GM21723 (cell line): ENCODE data around the gene DCUN1D3.

ENCODE experiments used
- ATAC-seq: cut with Tn5 transposase; IDR thresholded peaks from one replicate; pipeline ENCODE4 v1.9.1; 2021; ENCODE audit warnings: mild to moderate bottlenecking, moderate library complexity; ENCODE audit not compliant: unreplicated experiment

The DCUN1D3 gene

DNA sequence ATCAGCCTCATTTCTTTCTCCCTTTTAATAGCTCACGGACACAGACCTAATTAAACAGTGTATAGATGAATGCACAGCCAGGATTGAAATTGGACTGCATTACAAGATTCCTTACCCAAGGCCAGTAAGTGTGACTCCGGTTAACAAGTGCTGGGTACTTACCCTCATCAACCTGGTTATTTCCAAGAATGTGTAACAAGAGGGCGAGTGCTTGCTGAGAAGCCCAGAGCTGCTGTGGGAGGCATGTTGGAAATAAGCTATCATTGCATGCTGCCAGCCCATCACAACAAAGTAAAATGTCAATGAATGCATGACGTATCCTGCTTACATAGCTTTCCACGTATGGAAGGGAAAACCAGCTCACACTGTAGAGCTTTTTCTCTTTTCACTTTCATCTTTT is 19.9 kb upstream of the DCUN1D3 start:
- ATAC-seq = no peak

DNA sequence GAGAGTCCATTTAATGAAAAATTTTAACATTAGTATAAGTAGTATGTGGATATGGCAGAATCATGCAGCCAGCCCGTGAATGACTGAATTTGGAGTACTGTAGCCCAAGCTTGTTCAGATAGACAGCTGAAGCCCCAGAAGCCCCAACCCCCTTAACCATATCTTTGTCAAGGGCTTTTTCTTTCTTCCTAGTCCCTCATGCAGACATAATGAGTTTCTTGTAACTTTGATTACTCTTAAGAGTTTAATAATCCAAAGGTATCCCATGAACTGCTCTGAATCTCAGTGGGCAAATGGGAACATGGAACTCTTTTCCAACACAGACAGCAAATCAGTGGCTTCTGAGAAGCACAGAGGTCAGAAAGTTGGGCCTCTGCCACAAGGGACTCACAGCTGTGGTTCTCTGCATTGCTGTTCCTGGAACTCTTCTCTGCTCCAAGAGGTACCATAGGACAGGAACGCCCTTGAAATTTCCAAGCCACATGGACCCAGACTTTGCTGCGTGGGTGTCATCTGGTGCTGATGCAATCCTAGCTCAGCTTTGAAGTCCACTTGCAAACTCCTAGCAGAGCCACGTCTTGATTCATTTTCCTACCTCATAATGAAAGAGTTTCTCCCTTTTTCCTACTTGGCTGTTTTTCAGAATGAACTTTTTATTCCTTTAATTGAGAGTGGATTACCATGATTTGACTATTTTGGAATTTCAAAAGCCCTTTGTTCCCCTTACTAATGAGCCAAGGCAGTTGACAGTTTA is 18.5 kb upstream of the DCUN1D3 start:
- ATAC-seq = no peak

DNA sequence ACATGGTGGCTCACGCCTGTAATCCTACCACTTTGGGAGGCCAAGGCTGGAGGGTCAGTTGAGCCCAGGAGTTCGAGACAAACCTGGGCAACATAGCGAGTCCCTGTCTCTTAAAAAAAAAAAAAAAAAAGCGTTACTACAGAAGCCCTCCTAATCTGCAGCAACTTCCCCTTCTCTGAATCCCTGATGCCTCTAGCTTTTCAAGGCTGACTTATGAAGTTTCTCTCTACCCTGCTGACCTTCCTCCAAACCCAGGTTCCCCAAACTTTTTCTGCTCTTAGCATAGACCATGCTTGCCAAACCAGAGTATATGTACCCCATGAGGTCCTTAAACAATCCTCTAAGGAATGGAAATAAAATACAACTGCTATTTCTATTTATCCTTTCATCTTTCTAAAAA is 16.8 kb upstream of the DCUN1D3 start:
- ATAC-seq = no peak

DNA sequence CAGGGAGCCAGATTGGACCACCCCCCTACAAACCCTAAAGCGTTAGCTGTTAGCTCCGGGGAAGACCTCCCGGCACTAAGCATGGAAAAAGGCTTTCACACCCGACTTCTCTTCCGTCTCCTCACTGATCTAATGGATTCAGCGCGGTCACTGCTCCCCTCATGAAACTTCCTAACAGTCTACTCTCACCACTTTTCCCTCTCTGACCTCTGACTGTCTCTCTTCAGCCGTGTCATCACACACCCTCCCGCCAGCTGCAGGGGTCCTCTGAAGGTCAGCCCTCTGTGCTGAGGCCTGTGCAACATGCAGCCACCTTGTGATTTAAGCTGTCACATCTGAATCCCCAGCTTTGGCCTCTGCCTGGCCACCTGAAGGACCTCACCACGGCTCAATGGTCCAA is 16.1 kb upstream of the DCUN1D3 start:
- no peak for ATAC-seq

DNA sequence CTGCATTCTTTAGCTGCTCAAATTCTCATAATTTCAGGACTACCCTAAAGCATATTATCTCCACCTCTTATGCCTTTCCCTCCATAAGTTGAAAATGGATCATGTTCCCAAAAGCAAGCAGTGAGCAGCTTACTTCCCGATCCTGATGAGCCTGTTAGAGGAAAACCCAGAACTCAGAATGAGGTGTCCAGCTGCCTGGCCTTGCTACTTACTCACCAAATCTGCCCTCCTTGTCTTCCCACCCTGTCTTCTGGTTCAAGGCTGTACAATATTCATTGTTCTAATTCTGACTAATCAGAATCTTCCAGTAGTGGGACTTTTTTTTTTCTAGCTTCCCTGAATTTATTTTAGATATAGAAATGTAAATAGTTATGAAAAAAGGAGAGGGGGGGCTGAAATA is 11.2 kb upstream of the DCUN1D3 start:
- no peak for ATAC-seq

DNA sequence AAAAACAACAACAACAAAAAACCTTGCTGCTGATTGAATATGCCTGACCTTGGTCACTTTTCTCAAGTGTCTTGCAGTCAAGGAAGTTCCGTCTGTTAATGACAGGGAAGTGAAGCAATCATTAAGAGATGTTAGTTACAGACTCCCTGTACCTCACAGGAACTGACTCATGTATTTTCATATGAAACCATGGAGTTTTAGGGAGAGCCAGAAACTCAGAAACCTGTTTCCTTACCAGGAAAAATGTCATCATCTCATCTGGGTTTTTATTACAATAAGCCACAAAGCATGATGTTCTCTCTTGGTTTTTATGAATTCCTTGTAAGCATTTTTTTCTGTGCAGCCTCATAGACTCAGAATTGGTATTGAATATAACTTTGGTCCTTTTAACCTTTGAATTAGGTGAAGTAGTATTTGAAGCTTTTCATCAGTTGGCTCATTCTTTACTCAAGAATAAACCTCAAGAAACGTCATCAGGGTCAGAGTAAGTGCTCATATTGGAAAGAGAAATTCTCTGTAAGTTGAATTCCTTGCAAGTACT is 10.7 kb upstream of the DCUN1D3 start:
- no peak for ATAC-seq

DNA sequence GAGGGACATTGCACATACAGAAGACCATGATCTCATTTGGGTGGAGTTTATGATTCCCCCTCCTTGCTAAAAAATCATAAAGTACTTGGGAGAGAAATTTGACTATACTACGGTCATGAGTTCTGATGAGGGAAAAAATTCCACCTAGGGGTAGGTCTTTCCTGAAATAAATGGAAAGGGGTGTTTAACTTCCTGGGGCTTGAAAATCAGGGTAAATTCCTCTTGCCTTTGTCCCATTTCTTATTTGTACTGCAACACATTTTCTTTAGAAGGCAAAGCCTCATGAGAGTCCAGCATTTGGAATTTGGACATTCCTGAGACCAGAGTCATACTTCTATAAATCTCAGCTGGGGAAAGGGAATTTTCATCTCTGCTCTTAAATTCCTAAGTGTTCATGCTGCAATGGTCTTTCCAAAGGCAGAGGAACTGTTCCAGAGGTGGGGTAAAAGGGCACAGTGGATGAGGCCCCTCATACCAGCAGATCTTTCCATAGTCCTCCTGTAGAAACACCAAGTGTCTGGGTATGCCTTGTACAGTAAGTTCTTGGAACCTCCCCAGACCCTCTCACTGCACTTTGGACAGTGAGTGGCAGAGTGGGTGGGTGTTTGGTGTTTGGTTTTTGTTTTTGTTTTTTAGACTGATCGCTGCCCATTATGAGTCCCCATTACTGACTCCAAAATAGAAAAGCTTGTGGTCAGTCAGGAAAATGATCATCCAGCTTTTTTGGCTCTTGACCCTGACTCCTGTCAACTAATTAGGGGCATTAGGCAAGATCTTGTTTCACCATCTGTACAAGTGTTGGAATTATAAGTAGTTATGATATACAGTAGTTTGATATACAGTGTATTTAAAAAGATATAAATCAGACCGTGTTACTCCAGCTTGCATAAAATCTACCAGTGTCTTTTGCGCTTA is 6.4 kb upstream of the DCUN1D3 start:
- ATAC-seq = no peak

DNA sequence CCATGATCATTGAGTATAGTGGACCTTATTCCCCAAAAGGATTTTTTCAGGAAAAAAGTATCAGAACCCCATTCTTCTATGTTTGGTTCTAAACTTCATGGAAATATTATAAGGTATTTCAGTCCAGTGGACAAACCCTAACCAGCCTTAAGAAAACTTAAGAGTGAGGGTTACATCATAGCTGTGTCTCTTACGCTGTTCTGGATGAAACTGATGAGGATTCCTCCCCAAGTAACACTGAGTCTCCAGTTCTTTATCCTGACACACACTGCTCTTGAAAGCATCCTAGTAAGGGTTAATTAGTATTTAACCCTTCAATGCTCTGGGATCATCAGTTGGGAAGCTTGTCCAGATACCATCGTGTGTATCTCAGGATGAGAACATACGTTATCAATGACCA is 5.4 kb upstream of the DCUN1D3 start:
- no peak for ATAC-seq

DNA sequence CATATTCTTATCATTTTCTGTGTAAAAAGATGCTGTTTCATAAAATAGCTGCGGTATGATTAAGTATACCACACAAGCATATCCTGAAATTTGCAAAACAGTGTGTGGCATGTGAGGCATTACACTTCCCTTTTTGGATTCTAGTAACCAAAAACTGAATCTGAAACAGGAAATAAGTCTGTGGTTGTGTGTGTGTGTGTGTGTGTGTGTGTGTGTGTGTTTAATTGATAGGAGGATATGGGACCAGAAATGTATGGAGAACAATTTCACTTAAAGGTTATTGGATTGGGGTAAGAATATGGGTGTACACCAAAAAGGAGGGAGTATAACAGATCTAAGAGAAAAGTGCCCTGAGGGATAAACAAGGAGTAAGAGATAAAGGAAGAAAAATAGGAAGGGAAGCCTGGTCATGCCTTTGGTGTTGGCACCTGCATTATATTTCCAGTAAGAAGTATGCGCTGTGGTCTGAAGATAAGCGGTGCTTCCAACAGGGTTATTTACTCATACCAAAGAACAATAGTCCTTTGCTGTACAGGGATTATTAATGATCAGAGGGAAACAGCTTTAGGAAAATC is 4.4 kb upstream of the DCUN1D3 start:
- ATAC-seq = no peak

DNA sequence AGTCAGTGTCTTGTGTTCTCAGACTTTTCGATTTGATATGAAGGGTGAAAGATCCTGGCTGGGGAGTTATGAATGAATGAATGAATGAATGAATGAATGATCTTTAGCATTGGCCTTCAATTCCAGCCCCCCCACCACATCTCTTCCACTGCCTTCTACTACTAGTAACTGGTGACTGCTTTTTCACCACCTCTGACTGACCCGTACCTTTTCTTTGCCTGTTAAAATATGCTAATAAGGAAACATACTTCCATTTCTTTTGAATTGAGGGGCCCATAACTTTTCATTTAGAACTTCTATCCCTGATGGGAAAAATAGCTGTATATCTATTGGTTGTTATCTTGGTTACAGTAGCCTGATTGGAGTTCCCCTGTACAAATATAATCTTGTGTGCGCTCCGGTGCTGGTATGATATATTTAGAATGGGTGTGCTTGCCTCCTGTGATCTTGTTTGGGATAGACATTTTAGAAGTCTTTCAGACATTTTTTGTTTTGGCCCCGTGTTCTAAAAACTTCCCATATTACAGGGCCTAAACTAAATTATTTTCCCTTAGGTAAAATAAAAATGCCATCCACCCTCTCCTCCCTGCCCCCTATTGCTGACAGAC is 3.8 kb upstream of the DCUN1D3 start:
- ATAC-seq = no peak

DNA sequence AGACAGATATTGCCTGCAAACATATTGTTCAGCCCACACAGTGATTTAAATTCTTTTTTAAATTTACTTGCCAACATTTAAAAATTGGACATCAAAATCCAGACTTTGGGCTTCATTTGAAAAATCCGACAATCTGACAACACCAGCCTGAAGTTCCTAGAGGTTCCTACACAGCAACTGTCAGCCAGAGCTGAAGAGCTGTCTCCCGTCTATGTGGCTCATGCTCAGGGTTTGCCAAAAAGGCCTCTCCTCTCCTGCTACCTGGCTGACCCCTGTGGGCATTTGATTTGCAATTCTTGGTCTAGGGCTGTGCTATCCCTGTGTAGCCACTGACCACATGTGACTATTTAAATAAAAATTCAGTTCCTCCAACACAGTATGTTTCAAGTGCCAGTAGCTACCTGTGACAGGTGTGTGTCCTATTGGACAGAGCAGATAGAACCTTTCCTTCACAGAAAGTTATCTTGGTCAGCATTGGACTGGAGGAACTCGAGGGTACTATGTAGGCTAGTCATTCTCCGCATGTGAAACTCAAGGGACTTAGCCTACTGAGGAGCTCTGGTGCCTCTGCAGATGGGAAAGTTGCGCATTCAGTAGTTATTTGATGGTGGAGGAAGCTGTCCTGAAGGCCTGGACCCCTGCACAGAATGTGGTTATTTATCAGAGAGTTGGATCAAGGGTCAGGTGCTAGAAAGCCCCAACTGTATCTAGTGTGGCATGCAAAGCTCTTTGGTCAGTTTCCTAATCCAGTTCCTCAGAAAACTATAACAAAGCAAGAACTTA is 3.1 kb upstream of the DCUN1D3 start:
- ATAC-seq = no peak

DNA sequence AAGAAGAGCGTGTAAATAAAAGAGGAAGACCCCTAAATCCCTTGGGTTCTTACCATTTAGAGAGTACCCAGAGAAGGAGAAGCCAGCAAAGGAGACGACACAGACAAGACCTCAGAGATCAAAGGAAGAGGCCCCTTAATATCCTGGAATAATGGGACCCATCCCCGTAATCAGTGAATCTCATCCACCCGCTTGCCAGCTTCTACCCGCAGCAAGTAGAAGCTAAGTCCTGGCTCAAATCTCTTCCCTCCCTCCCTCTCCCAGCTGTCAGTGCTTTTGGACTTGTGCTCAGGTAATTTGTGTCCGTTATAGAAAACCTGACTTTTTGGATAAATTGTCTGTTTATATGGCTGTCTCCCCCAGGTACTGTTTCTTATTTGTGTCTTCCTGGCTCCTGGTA is 2.3 kb upstream of the DCUN1D3 start:
- ATAC-seq = no peak

DNA sequence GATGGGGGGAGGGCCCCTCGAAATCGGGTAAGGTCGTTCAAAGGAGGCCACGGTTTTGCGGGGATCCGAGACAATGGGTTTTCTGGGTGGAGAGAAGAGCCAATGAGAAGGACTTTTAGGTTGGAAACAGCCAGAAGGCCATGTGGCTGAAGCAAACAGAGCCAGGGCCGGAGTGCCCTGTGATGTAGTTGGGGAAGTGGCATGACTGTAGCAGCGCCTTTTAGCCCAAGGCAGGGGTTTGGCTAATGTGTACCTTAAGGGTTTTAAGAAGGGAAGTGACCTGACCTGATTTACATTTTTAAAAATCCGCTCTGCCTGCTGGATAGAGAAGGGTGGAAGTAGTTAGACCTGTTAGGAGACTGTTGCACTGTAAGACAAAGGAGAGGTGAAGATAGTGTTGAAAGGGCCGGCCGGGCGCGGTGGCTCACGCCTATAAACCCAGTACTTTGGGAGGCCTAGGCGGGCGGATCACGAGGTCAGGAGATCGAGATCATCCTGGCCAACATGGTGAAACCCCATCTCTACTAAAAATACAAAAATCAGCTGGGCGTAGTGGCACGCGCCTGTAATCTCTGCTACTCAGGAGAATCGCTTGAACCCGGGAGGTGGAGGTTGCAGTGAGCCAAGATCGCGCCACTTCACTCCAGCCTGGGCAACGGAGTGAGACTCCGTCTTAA is 1.4 kb upstream of the DCUN1D3 start:
- peak; percentile 20 for ATAC-seq

DNA sequence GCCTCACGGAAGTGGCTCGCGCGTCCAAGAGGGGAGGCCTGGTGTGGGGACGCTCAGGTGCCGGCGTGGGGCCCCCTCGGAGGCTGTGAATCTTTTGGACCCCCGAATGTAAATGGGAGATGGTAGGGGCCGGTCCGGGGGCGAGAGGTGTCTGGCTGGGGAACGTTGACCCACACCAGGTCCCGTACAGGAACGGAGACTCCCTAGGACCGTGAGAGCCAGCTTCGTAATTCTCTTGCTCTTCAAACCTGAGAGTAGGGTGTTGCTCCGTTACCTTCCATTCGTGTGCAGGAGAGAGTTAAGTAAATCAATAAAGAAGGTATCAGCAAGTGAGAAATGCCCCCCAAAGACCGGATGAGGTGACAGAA is 894 bp upstream of the DCUN1D3 start:
- ATAC-seq = no peak

DNA sequence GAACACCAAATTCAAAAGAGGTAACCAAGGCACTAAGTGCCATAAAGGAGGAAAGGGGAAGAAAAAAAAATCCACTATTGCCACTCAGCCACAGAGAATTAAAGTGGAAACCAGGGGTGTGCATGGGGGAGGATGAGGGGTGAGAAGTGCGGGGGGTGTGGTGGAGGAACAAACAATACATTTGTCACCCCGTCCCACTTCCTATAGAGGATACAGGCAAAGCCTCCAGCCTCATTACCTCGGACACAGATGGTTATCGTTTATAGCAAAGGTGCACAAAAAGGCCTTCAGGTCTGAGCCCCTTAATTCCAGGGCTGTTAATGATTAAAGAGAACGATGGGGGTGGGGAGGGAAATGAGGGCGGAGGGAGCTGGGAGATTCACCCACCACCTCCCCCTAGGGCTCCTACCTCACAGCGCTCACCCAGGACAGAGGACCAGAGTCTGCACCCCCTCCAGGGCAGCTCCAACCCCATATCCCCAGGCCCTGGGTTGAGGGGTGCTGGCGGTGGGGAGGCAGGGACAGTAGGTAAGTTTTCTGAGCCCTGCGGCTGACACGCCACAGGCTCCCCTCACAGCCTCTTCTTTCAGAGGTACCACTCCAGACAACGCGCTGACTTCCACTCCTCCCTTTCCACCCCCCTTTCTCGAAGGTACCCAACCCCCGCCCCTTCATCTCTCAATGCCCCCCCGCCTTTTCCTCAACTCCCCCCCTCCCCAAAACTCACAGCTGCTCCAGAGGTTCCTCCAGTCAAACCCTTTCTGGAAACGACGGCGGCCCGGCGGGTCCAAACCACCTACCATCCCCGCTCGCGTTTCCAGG is 470 bp downstream of the DCUN1D3 start:
- ATAC-seq = no peak

DNA sequence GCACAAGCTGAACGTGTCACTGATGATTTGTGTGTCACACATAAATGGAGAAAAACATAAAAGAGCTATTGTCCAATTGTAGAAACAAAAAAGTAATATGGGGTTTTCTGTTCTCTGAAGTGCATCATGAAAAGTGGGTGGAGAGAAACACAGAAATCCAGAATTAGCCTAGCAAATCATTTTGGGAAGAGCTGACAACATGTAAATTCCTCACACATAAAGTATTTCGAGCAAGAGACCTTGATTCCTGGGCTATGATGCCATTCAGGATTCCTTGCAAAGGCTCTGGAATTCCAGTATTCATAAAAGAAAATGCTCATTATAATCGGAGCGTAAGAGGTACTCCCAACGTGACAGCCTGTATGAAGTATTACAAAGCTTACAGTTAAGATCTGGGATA is 1.1 kb downstream of the DCUN1D3 start:
- ATAC-seq = no peak

DNA sequence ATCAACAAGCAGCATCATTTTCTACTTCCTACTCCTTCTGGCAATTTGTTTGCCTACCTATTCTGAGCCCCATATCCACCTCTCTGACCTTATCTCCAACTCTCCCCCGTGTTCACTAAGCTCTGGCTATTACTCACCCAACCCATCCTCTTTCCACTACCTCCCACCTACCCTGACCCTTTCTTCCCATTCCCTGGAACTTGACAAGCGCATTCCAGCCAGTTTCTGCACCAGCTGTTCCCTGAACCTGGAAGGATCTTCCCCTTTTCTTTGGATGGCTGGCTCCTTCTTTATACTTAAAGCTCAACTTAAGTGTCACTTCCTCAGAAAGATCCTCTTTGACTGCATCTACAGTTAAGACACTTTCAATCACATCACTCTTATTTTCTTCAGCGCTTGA is 2.2 kb downstream of the DCUN1D3 start:
- ATAC-seq = no peak

DNA sequence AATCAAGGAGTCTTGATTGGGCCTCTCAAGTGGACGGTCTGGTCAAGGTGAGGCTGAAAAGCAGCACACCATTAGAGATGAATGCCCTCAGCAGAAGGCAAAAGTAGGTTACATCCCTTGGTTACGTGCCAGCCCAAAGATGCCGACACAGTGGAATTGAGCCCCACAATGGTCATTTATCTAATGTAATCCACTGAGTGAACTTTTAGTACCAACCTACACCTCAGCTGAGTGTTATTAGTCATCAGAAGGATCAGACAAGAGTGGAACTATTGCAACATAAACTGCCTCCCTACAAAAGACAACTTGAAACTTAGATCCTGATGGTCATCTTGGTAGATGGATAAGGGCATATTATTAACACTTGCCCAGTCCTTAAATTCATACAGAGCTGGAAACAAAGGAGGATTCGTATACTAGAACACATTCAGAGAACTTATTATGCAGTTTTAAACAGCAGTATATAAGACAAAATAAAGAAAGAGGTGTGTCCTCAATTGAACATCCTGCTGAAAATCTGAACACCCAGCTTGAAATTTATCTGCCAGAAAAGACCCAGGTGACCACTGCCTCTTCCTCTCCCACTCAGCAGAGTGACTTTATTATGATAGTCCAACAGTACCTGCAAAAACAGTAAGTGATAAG is 2.8 kb downstream of the DCUN1D3 start:
- ATAC-seq = no peak

DNA sequence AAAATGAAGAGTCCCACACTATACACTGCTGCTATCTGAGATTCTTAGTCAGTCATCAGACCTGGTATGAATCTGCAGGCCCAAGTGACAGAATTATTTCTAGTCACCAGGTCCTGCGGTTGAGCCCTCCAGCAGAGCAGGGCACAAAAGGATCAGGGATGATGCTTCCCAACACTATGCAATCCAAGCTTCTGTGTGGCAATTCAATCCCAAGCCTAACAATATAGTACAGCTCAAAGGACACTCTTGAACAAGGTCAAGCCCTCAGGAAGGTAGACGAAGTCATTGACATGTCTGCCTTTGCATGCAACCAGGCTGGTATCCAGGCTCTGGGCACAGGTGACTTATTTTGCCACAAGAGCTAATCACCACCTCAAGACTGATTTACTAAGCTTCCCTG is 5.8 kb downstream of the DCUN1D3 start:
- ATAC-seq = no peak
